HG03103 (cell line): ENCODE results near the gene CIC.
A peak's percentile ranks its signal among the peaks of the same experiment; 100 is the strongest.
"Not testable (repeated sequence)": the region's sequence is repeated elsewhere in the genome, so short reads cannot be mapped to it uniquely, and the experiment has no call there.

Experiments used
- ATAC-seq: cut with Tn5 transposase; IDR thresholded peaks from one replicate; pipeline ENCODE4 v1.9.1; 2021; ENCODE audit warnings: low read depth; ENCODE audit not compliant: unreplicated experiment

Gene CIC

DNA sequence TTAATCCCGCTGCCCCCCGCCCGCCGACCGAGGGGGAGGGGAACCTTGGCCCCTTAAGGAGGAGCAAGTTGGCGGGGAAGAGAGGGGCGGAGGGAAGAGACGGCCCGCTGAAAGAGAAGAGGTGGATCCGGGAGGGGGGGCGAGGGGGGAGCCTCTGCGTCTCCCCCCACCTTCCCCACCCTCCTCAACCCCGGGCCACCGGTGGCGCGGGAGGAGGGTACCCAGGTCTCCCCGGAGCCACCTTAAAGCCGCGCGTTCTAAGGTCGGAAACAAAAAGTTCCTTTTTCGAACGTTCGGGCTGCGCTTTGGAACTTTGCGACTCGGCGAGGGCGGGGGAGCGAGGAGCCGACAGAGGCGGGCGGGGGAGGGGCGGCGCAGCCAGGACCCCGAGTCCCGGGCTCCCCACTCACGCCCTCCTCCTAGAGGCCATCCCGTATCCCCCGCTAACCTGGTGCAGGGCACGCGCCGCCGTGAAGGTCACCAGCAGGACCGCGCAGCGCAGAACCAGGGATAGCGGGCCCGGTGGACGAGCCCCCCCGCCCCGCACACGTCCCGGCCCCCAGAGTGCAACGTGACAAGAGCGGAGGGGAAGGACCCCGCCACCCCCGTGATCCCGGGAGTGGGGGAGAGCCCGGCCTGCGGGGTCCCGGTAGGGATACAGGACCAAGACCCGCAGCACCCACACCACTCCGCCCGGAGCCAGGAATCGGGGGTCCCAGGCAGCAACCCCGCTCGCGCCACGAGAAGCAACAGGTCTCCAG, 14.8 kb upstream of the CIC start:
- no peak for ATAC-seq

GRCh38 chr19:42254850-42255765, 13.9 kb upstream of the CIC start, which contains the start of gene ERF:
ERF (minus strand) TSS chr19:42255128; CDS start chr19:42254999, 129 bp downstream.
- ATAC-seq: peak; percentile 39

GRCh38 chr19:42255766-42256745, 13.0 kb upstream of the CIC start:
- ATAC-seq: no peak

DNA sequence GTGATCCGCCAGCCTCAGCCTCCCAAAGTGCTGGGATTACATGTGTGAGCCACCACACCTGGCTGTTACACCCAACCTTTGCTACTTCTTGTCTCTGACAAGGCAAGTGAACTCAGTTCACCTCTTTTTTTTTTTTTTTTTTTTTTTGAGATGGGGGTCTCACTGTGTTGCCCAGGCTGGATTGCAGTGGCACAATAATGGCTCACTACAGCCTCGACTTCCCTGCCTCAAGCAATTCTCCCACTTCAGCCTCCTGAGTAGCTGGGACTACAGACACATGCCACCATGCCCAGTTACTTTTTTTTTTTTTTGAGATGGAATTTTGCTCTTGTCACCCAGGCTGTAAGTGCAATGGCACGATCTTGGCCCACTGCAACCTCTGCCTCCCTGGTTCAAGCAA, 11.2 kb upstream of the CIC start:
- not testable (repeated sequence) for ATAC-seq

DNA sequence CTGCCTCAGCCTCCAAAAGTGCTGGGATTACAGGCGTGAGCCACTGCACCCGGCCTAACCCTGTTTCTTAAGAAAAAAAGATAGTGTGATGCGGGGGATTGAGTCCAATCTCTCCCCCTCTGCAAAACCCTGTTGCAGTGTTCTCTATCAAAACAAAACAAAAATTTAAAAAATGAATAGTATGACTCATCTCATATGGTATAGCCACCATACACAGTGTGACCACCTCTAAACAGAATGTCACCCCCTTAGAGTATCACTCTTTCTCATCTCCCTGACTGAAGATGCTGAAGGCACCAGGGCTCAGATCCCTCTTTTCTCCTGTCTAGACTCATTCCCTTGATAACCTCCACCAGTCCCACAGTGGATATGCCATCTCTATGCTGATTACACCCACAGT, 7.3 kb upstream of the CIC start:
- no peak for ATAC-seq

GRCh38 chr19:42266105-42266504, 2.9 kb upstream of the CIC start:
- ATAC-seq: not testable (repeated sequence)

DNA sequence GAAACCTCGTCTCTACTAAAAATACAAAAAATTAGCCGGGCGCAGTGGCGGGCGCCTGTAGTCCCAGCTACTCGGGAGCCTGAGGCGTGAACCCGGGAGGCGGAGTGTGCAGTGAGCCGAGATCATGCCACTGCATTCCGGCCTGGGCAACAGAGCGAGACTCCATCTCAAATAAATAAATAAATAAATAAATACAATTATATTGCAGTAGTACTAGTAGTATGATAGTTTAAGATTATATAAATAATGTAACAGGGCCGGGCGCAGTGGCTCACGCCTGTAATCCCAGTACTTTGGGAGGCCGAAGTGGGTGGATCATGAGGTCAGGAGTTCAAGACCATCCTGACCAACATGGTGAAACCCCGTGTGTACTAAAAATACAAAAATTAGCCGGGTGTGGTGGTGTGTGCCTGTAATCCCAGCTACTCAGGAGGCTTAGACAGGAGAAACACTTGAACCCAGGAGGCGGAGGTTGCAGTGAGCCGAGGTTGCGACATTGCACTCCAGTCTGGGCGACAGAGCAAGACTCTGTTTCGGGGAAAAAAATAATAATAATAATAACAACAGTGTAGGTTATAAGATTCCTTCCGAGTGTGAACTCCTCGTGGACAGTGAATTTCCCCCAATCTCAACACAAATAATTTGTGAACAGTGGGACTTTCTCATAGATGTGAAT, 2.0 kb upstream of the CIC start:
- ATAC-seq: not testable (repeated sequence)

DNA sequence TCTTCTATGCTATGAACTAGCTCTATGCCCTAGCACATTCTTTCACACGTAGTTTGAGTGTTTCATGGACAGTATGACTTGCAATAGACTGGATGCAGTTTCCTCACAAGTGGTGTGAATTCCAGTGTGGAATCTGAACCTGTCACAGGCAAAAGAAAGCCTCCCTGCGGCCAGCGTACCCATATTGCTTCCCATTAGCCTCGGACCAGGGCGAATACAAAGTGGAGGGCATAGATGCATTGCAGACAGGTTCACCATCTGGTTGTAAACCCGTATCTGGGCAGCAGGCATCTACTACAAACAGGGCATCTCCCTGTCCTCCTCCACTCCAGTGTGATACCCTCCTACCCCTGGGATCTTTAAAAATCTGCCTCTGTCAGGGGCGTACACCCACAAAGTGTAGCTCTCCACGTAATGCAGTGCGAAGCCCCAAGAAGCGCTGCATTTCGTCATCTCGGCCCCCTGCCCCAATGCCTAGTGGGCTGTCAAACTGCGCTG, 1.4 kb upstream of the CIC start:
- no peak for ATAC-seq

DNA sequence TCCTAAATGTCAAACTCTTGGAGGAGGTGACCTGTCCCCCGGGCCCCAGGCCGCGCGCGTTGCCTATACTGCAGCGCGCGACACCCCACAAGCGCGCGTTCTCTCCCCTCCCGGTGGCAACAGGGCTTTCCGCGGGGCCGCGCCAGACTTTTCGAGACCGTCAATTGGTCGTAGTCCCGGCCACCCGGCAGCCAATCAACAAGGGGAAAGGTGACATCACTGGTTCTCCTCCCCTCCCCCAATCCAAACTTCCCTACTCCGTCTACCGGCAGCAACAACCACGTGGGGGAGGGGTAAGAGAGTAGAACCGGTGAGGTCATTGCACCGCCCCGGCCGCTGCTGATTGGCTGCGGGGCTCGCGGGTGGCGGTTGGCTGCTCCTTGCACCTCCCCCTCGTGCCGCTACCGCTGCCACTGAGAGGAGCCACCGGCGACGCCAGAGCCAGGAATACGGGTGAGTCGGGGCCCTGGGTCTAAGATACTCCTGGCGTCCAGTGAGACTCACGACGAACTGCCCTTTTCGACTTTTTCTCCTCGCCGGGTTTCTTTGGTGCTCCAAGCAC, 829 bp upstream of the CIC start:
- peak; percentile 46 for ATAC-seq

DNA sequence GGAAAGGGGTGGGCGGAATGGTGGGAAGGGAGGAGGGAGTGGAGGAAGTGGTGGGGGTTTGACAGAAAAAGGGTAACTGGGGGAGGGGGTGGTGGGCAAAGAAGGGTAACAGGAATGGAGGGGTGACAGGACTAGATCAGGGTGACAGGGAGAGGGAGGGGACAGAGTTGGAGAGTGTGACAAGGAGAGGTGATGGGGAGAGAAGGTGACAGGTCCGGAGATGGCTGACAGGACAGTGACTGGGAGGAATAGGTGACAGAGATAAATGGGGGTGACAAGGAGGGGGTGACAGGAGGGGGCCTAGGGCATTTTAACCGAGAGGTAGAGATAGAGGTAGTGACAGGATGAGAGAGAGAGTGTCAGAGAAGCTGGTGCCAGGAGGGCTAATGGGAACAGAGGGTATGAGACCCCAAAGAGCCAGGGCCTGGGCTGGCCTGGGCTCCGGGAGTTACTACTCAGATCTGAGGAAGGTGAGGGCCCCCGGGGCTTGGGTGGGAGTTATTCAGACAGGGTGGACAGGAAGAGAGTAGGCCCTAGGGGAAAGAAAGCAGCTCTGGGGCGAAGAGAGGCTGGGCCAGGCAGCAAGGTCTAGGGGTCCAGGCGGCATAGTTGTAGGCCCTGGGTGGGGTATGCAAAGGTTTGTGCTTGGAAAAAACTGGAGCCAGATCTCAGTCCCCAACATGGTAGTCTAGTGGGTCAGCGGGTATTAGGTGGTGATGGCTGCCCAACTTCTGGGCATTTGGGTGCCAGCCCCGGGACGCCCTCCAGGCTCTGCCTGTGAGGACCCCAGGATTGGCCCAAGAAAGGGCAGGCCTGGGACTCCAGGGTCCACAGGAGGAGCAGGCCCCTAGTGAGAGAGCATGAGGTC, 660 bp downstream of the CIC start:
- ATAC-seq: no peak

GRCh38 chr19:42270346-42271044, 1.4 kb downstream of the CIC start:
- ATAC-seq: no peak

DNA sequence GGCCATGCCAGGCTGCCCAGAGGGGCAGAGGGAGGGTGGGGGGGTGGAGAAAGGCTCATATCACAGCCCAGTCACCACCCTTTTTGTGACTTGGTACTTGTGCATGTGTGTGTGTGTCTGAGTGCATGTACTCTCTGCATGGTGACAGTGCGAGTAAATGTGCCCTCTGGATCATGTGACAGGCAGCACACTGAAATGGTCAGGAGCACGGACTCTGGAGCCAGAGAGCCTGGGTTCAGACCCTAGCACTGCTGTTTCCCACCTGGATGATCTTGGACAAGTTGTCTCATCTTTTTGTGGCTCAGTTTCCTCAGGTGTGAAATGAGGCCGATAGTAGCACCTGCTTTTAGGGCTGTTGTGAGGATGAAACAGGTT, 2.0 kb downstream of the CIC start:
- ATAC-seq: no peak

DNA sequence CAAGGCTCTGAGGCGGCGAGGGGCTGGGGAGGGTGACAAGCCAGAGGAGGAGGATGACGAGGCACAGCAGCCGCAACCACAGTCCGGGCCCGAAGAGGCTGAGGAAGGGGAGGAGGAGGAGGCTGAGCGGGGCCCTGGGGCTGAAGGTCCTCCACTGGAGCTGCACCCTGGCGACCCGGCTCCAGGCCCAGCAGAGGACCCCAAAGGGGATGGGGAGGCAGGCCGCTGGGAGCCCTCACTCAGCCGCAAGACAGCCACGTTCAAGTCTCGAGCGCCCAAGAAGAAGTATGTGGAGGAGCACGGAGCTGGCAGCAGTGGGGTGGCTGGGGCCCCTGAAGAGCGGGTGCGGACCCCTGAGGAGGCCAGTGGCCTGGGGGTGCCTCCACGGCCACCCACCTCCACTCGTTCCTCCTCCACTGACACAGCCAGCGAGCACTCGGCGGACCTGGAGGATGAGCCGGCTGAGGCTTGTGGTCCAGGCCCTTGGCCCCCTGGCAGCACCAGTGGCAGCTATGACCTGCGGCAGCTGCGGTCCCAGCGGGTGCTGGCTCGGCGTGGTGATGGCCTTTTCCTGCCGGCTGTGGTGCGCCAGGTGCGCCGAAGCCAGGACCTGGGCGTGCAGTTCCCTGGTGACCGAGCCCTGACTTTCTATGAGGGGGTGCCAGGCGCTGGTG, 2.9 kb downstream of the CIC start:
- ATAC-seq: no peak

DNA sequence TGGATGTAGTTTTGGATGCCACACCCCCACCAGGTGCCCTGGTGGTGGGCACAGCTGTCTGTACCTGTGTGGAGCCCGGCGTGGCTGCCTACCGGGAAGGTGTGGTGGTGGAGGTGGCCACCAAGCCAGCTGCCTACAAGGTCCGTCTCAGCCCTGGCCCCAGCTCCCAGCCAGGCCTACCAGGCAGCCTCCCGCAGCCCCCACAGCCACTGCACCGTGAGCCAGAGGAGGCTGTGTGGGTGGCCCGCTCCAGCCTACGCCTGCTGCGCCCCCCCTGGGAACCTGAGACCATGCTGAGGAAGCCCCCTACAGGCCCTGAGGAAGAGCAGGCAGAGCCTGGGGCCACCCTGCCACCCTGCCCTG, 3.5 kb downstream of the CIC start:
- no peak for ATAC-seq

DNA sequence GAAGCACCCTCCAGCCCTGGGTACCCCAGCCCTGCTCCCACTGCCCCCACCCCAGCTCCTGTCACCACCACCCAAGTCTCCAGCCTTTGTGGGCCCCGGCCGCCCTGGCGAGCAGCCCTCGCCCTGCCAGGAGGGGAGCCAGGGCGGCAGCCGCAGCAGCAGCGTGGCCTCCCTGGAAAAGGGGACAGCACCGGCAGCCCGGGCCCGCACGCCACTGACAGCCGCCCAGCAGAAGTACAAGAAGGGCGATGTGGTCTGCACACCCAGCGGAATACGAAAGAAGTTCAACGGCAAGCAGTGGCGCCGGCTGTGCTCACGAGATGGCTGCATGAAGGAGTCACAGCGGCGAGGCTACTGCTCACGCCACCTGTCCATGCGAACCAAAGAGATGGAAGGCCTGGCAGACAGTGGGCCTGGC, 3.9 kb downstream of the CIC start:
- no peak for ATAC-seq

DNA sequence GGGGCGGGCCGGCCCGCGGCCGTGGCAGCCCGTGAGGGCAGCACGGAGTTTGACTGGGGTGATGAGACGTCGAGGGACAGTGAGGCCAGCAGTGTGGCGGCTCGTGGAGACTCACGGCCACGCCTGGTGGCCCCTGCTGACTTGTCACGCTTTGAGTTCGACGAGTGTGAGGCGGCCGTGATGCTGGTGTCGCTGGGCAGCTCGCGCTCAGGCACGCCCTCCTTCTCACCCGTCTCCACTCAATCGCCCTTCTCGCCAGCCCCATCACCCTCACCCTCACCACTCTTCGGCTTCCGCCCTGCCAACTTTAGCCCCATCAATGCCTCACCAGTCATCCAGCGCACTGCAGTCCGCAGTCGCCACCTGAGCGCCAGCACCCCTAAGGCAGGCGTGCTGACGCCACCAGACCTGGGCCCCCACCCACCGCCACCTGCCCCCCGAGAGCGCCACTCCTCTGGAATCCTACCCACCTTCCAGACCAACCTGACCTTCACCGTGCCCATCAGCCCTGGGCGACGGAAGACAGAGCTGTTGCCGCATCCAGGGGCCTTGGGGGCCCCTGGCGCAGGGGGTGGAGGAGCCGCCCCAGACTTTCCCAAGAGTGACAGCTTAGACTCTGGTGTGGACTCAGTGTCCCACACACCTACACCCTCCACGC, 4.5 kb downstream of the CIC start:
- no peak for ATAC-seq
